ENCODE data around the gene NOVA2. TPM values are rescaled to one million over a fixed set of nuclear protein-coding genes. Genes with fewer than 3 reads are reported as not detected.

Gene NOVA2
- total and polyA plus RNA-seq, 5 donors from 2014 or later: not detected

DNA sequence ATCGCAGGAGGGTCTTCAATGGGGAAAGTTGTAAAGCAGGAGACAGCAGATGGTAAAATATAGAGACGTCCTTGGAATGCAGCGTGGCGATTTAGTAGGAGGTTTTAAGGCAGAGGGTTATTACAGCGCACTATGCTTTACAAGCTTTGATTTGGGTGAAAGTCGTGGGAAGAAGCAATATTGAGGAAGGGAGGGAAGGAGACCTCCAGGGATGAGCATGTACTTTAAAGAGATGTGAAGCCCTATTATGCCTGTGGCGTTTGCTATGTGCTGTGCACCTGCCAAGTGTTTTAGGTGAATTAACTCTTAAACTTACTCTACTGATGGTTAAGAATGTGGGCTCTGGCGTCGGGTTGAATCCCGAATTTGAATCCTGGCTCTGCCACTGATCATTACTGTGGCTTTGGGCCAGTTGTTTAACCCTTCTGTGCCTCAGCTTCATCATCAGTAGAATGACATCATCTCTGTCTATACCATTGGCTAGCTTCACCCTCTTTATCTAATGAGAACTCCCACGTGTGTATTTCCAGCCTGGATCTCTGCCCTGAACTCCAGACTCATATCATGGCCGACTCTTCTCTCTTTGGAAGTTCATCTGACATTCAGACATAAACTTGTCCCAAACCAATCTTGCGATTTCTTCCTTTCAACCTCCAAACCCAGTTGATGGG is 22.2 kb upstream of the NOVA2 start:
- Histone ChIP-seq H3K27ac (ENCODE audit: insufficient read depth, low read length, poor library complexity, severe bottlenecking) (peak overlapping the region; percentile 79), H3K36me3 (ENCODE audit: control insufficient read depth, insufficient read depth, low read length) (no peaks in the 10 kb centered on the region), H3K4me1 (ENCODE audit: control insufficient read depth, insufficient read depth, low read length, poor library complexity, severe bottlenecking) (peaks cover 29% of the 10 kb centered on the region), H3K4me3 (ENCODE audit: low read depth, low read length) (peak overlapping the region; percentile 87), H3K9me3 (ENCODE audit: control insufficient read depth in 2 of 2, low read length in 2 of 2) (no peaks in the 10 kb centered on the region), H3K27me3 (ENCODE audit: control insufficient read depth, insufficient read depth, low read length) (no peaks in the 10 kb centered on the region)
- ATAC-seq (ENCODE audit: low read depth in 2 of 2) (no peak), DNase-seq (no peak)
- H3K4me1 Mint-ChIP-seq: peaks cover 0 to 29% (median 22%) of the 10 kb centered on the region in 4 donors
- no peaks in the 10 kb centered on the region for H3K9me3 Mint-ChIP-seq
- no peaks in the 10 kb centered on the region for H3K27me3 Mint-ChIP-seq
- no peak overlapping the region for H3K4me3 Mint-ChIP-seq
- peaks cover 7% of the 10 kb centered on the region for H3K36me3 Mint-ChIP-seq
- no peak overlapping the region for H3K27ac Mint-ChIP-seq

DNA sequence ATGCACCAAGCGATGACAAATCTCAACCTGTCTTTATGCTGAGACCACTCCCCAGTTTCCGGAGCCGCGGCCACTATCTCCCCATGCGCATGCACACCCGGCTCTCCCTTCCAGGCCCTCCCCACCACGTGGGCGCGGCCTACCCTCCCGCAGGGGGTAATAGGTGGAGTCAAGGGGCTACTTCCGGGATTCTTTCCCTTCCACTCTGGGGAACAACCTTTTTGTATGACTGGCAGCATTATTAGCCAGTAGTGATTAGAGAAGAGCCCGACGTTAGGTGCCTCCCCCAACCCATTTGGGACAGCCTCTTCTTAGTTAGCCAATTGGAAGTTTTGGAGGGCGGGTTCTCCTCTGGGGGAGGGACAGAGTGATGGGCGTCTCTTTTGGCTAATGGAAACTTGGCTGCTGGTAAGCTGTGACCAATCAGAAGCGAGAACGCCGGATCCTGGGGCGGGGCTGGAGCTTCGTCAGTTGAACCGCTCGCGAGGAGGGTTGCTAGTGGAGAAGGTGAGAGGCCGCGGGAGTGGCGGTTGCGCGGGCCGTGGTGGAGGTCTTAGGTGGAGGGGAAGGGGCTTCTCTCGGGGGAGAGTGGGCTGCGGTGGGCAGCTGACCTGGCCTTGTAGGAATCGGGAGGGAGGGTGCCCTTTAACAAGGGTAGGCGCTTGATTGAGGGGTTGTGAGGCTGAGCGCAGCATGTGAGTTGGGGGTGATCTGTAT is 21.5 kb upstream of the NOVA2 start, which contains the start of gene CCDC61:
TSS of gene CCDC61 (plus strand) at position 470 of the 717 bp plus-strand sequence. CDS start 7,552 bp downstream, outside the sequence.
- no peaks in the 10 kb centered on the region for H3K9me3 ChIP-seq (ENCODE audit: control insufficient read depth in 2 of 2, low read length in 2 of 2)
- H3K27me3 Mint-ChIP-seq: peaks cover 4% of the 10 kb centered on the region
- peak within 1 kb of the TSS; percentile 87 for H3K4me3 ChIP-seq (ENCODE audit: low read depth, low read length)
- peaks cover 0 to 22% (median 17%) of the 10 kb centered on the region in 4 donors for H3K4me1 Mint-ChIP-seq
- no peaks in the 10 kb centered on the region for H3K36me3 ChIP-seq (ENCODE audit: control insufficient read depth, insufficient read depth, low read length)
- no peak within 1 kb of the TSS for H3K27ac Mint-ChIP-seq
- H3K4me1 ChIP-seq (ENCODE audit: control insufficient read depth, insufficient read depth, low read length, poor library complexity, severe bottlenecking): peaks cover 22% of the 10 kb centered on the region
- no peaks in the 10 kb centered on the region for H3K27me3 ChIP-seq (ENCODE audit: control insufficient read depth, insufficient read depth, low read length)
- DNase-seq: peak; percentile 94 to 100 (median 99)
- H3K36me3 Mint-ChIP-seq: peaks cover 7% of the 10 kb centered on the region
- no peaks in the 10 kb centered on the region for H3K9me3 Mint-ChIP-seq
- no peak within 1 kb of the TSS for H3K4me3 Mint-ChIP-seq
- ATAC-seq (ENCODE audit: low read depth in 2 of 2): peak; percentile 95 to 96
- peak within 1 kb of the TSS; percentile 79 for H3K27ac ChIP-seq (ENCODE audit: insufficient read depth, low read length, poor library complexity, severe bottlenecking)

DNA sequence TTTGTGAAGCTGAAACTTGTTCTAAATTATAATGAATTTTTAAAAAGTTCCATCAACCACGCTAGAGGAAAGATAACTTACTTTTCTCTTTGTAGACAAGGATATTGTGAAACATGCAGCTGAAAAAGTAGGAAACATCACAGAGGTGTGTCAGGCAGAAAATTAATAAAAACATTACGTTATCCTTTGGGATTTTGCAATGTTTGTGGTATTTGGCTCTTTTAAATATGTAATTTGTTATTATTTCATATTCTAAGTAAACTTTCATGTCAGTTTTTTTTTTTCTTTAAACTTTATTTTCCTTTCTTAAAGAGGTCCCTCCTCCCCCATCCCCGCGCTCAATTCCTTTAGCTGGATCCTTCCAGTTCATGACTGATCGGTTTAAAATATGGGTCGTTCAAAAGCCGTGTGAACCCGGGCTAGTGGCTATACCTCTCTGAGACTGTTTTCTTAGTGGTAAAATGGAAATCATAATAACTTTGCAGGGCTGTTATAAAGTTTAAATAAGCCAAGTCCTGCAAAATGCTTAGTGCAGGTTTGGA is 20.9 kb upstream of the NOVA2 start:
- Mint-ChIP-seq H3K27ac (no peak overlapping the region), H3K4me3 (no peak overlapping the region), H3K9me3 (no peaks in the 10 kb centered on the region), H3K4me1 (peaks cover 0 to 16% (median 13%) of the 10 kb centered on the region in 4 donors), H3K27me3 (peaks cover 4% of the 10 kb centered on the region), H3K36me3 (peaks cover 7% of the 10 kb centered on the region)
- Histone ChIP-seq H3K27me3 (ENCODE audit: control insufficient read depth, insufficient read depth, low read length) (no peaks in the 10 kb centered on the region), H3K27ac (ENCODE audit: insufficient read depth, low read length, poor library complexity, severe bottlenecking) (peak overlapping the region; percentile 79), H3K4me1 (ENCODE audit: control insufficient read depth, insufficient read depth, low read length, poor library complexity, severe bottlenecking) (peaks cover 17% of the 10 kb centered on the region), H3K36me3 (ENCODE audit: control insufficient read depth, insufficient read depth, low read length) (no peaks in the 10 kb centered on the region), H3K4me3 (ENCODE audit: low read depth, low read length) (peak overlapping the region; percentile 84), H3K9me3 (ENCODE audit: control insufficient read depth in 2 of 2, low read length in 2 of 2) (no peaks in the 10 kb centered on the region)
- ATAC-seq (ENCODE audit: low read depth in 2 of 2) (no peak), DNase-seq (no peak)

DNA sequence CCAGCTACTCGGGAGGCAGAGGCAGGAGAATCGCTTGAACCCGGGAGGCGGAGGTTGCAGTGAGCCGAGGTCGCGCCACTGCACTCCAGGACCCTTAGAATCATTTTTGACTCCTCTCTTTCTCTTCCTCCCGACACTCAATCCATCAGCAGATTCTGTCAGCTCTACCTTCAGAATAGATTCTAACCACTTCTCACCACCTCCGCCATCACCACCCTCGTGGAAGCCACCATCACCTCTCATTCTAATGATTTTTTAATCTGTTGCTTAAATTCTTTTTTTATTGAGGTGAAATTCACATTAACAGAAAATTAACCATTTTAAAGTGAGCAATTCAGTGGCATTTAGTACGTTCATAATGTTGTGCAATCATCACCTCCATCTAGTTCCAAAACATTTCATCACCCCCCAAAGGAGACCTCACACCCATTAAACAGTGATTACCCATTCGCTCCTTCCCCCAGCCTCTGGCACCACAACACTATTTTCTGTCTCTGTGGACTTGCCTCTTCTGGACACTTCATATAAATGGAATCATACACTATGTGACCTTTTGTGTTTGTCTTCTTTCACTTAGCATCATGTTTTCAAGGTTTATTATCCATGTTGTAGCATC is 16.6 kb upstream of the NOVA2 start:
- no peaks in the 10 kb centered on the region for H3K9me3 ChIP-seq (ENCODE audit: control insufficient read depth in 2 of 2, low read length in 2 of 2)
- H3K27ac ChIP-seq (ENCODE audit: insufficient read depth, low read length, poor library complexity, severe bottlenecking): no peak overlapping the region
- H3K4me3 ChIP-seq (ENCODE audit: low read depth, low read length): no peak overlapping the region
- peaks cover 1% of the 10 kb centered on the region for H3K27me3 ChIP-seq (ENCODE audit: control insufficient read depth, insufficient read depth, low read length)
- DNase-seq (no peak), ATAC-seq (ENCODE audit: low read depth in 2 of 2) (no peak)
- Mint-ChIP-seq H3K4me1 (no peaks in the 10 kb centered on the region), H3K4me3 (no peak overlapping the region), H3K27ac (no peak overlapping the region), H3K9me3 (no peaks in the 10 kb centered on the region), H3K27me3 (peaks cover 17% of the 10 kb centered on the region), H3K36me3 (no peaks in the 10 kb centered on the region)
- no peaks in the 10 kb centered on the region for H3K36me3 ChIP-seq (ENCODE audit: control insufficient read depth, insufficient read depth, low read length)
- H3K4me1 ChIP-seq (ENCODE audit: control insufficient read depth, insufficient read depth, low read length, poor library complexity, severe bottlenecking): peaks cover 7% of the 10 kb centered on the region

DNA sequence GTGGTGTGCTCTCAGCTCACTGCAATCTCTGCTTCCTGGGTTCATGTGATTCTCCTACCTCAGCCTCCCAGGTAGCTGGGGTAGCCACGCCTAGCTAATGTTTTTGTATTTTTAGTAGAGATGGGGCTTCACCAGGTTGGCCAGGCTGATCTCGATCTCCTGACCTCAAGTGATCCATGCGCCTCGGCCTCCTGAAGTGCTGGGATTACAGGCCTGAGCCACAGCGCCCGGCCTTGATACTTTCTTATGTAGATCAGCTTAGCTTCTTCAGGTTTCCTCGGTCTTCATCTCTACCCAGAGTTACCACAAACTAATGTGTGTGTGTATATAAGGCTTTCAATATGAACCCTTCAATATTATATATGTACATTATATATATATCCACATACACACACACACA is 11.7 kb upstream of the NOVA2 start:
- no peaks in the 10 kb centered on the region for H3K4me1 Mint-ChIP-seq
- H3K36me3 Mint-ChIP-seq: no peaks in the 10 kb centered on the region
- ATAC-seq (ENCODE audit: low read depth in 2 of 2): no peak
- no peak overlapping the region for H3K27ac ChIP-seq (ENCODE audit: insufficient read depth, low read length, poor library complexity, severe bottlenecking)
- H3K4me3 Mint-ChIP-seq: no peak overlapping the region
- peaks cover 23% of the 10 kb centered on the region for H3K27me3 Mint-ChIP-seq
- H3K27ac Mint-ChIP-seq: no peak overlapping the region
- DNase-seq: no peak
- H3K27me3 ChIP-seq (ENCODE audit: control insufficient read depth, insufficient read depth, low read length): peaks cover 3% of the 10 kb centered on the region
- H3K4me1 ChIP-seq (ENCODE audit: control insufficient read depth, insufficient read depth, low read length, poor library complexity, severe bottlenecking): no peaks in the 10 kb centered on the region
- H3K9me3 ChIP-seq (ENCODE audit: control insufficient read depth in 2 of 2, low read length in 2 of 2): peaks cover 0 to 3% of the 10 kb centered on the region in 2 experiments
- no peaks in the 10 kb centered on the region for H3K9me3 Mint-ChIP-seq
- H3K36me3 ChIP-seq (ENCODE audit: control insufficient read depth, insufficient read depth, low read length): no peaks in the 10 kb centered on the region
- H3K4me3 ChIP-seq (ENCODE audit: low read depth, low read length): no peak overlapping the region

DNA sequence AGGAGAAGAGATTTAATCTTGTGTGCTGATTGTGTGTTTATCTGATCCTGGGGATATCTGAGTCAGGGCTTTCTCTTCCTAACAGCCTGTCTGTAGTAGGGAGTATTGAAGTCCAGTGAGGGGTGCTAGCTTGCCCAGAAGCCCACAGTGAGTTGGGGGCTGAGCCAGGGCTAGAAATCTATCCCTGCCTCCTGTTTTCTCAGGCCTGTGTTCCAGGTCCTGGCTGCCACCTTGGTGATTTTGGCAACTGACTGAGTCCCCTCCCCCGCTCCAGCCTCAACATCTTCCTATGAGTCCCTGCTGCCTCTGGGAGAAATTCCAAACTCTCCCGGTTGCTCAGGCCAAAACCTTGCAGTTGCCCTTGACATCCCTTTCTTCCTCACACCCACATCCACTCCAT is 7.7 kb upstream of the NOVA2 start:
- Histone ChIP-seq H3K4me1 (ENCODE audit: control insufficient read depth, insufficient read depth, low read length, poor library complexity, severe bottlenecking) (no peaks in the 10 kb centered on the region), H3K9me3 (ENCODE audit: control insufficient read depth in 2 of 2, low read length in 2 of 2) (peaks cover 0 to 3% of the 10 kb centered on the region in 2 experiments), H3K4me3 (ENCODE audit: low read depth, low read length) (no peak overlapping the region), H3K36me3 (ENCODE audit: control insufficient read depth, insufficient read depth, low read length) (no peaks in the 10 kb centered on the region), H3K27ac (ENCODE audit: insufficient read depth, low read length, poor library complexity, severe bottlenecking) (no peak overlapping the region), H3K27me3 (ENCODE audit: control insufficient read depth, insufficient read depth, low read length) (peaks cover 2% of the 10 kb centered on the region)
- ATAC-seq (ENCODE audit: low read depth in 2 of 2): no peak
- DNase-seq: no peak
- H3K27me3 Mint-ChIP-seq: peaks cover 18% of the 10 kb centered on the region
- no peaks in the 10 kb centered on the region for H3K9me3 Mint-ChIP-seq
- no peaks in the 10 kb centered on the region for H3K36me3 Mint-ChIP-seq
- H3K4me1 Mint-ChIP-seq: no peaks in the 10 kb centered on the region
- peak overlapping the region in 1 of 4 donors; percentile 35 for H3K4me3 Mint-ChIP-seq
- H3K27ac Mint-ChIP-seq: no peak overlapping the region

DNA sequence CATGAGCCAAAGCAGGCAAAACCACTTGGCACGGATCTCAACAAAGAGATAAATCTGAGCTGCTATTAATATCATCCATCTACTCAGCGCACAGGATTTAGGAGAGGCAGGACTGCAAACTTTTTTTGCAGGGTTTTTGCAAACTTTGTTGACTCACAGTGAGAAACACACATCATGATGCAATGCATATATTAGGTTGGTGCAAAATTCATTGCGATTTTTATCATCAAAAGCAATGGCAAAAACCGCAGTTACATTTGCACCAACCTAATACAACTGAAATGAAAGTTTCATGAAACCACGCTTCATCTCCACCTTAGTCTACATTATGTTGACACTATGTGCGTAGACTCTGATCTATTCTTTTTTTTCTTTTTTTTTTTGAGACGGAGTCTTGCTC is 4.5 kb upstream of the NOVA2 start:
- no peaks in the 10 kb centered on the region for H3K9me3 ChIP-seq (ENCODE audit: control insufficient read depth in 2 of 2, low read length in 2 of 2)
- H3K27me3 ChIP-seq (ENCODE audit: control insufficient read depth, insufficient read depth, low read length): peaks cover 13% of the 10 kb centered on the region
- ATAC-seq (ENCODE audit: low read depth in 2 of 2) (no peak), DNase-seq (no peak)
- no peaks in the 10 kb centered on the region for H3K36me3 ChIP-seq (ENCODE audit: control insufficient read depth, insufficient read depth, low read length)
- H3K4me1 ChIP-seq (ENCODE audit: control insufficient read depth, insufficient read depth, low read length, poor library complexity, severe bottlenecking): peaks cover 4% of the 10 kb centered on the region
- H3K9me3 Mint-ChIP-seq: peaks cover 0 to 2% (median 0%) of the 10 kb centered on the region in 7 donors
- H3K27me3 Mint-ChIP-seq: peaks cover 34% of the 10 kb centered on the region
- no peak overlapping the region for H3K4me3 ChIP-seq (ENCODE audit: low read depth, low read length)
- H3K4me3 Mint-ChIP-seq: no peak overlapping the region
- peaks cover 0 to 2% (median under 1%) of the 10 kb centered on the region in 4 donors for H3K4me1 Mint-ChIP-seq
- no peak overlapping the region for H3K27ac Mint-ChIP-seq
- H3K27ac ChIP-seq (ENCODE audit: insufficient read depth, low read length, poor library complexity, severe bottlenecking): no peak overlapping the region
- H3K36me3 Mint-ChIP-seq: no peaks in the 10 kb centered on the region

All from CD4-positive, CD25-positive, alpha-beta regulatory T cell (primary cell).